AG10803 (cell line): ENCODE measurements around the gene IFT25.
"Not testable (repeated sequence)": the region's sequence is repeated elsewhere in the genome, so short reads cannot be mapped to it uniquely, and the experiment has no call there.

Source experiments
- DNase-seq: peaks from one replicate; pipeline ENCODE4 v3.0.0; 2010; ENCODE audit warnings: low read depth
- H3K4me3 ChIP-seq: 2 replicates; pipeline ENCODE4 v1.5.1; 2011; ENCODE audit warnings: mild to moderate bottlenecking, low read length, control low read depth
- TF ChIP-seq, protein P1 (sequence below): conservative IDR thresholded peaks from 2 replicates; pipeline ENCODE4 v1.5.1; 2011; ENCODE audit warnings: mild to moderate bottlenecking, low read length, control low read depth, inconsistent platforms

IFT25 gene

GRCh38 chr1:53888681-53889080 lies 56.8 kb downstream of the IFT25 start:
- peak overlapping the region; percentile 96 for H3K4me3 ChIP-seq
- no peak for DNase-seq
- TF ChIP-seq, protein P1, sequence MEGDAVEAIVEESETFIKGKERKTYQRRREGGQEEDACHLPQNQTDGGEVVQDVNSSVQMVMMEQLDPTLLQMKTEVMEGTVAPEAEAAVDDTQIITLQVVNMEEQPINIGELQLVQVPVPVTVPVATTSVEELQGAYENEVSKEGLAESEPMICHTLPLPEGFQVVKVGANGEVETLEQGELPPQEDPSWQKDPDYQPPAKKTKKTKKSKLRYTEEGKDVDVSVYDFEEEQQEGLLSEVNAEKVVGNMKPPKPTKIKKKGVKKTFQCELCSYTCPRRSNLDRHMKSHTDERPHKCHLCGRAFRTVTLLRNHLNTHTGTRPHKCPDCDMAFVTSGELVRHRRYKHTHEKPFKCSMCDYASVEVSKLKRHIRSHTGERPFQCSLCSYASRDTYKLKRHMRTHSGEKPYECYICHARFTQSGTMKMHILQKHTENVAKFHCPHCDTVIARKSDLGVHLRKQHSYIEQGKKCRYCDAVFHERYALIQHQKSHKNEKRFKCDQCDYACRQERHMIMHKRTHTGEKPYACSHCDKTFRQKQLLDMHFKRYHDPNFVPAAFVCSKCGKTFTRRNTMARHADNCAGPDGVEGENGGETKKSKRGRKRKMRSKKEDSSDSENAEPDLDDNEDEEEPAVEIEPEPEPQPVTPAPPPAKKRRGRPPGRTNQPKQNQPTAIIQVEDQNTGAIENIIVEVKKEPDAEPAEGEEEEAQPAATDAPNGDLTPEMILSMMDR = no peak

DNA sequence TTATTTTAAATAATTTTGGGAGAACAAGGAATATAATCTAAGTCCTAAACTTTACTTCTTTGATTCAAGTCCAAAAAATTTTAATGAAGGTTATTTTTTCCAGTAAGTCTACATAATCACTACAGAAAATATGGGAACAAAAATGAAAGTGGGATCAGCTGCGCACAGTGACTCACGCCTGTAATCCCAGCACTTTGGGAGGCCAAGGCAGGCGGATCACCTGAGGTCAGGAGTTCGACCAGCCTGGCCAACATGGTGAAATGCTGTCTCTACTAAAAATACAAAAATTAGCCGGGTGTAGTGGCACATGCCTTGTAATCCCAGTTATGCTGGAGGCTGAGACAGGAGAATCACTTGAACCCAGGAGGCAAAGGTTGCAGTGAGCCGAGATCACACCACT lies 61.9 kb downstream of the IFT25 start:
- not testable (repeated sequence) for H3K4me3 ChIP-seq, DNase-seq

DNA sequence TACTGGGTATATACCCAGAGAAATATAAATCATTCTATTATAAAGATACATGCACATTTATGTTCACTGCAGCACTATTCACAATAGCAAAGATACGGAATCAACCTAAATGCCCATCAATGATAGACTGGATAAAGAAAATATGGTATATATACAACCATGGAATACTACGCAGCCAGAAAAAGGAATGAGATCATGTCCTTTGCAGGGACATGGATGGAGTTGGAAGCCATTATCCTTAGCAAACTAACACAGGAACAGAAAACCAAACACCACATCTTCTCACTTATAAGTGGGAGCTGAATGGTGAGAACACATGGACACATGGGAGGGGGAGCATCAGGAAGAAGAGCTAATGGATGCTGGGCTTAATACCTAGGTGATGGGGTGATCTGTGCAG lies 63.6 kb downstream of the IFT25 start:
- H3K4me3 ChIP-seq, DNase-seq: not testable (repeated sequence)

DNA sequence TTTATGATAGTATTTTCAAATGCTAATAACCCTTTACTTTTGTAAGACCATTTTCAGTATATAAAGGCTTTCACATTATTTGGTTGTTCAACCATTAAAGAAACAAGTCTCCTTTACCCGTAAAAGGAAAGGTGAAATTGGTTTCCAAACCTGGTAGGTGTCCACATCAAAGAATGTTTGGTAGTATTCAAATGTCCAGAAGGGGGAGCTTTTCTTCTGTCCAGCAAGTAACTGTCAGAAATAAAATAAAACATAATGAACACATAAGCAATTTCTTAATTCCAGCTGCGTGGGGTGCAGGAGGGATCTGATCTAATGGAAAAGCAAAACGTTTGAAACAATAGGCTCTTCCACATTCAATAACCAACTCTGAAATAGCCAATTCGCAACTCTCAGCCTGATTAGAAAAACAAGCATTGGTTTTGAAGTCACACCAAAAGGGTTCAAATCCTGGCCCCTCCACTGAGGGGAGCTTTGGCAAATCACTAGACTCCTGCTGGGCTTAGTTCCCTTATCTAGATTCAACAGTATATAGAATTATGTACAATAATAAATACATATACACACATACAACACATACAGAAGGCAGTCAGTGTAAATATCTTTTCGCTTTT lies 66.9 kb downstream of the IFT25 start:
- TF ChIP-seq, protein P1 = peak; percentile 78
- H3K4me3 ChIP-seq = no peak overlapping the region
- peak; percentile 70 for DNase-seq

- H3K4me3 ChIP-seq, DNase-seq: not testable (repeated sequence)
Observed at GRCh38 chr1:53875150-53875549, 70.3 kb downstream of the IFT25 start.

DNA sequence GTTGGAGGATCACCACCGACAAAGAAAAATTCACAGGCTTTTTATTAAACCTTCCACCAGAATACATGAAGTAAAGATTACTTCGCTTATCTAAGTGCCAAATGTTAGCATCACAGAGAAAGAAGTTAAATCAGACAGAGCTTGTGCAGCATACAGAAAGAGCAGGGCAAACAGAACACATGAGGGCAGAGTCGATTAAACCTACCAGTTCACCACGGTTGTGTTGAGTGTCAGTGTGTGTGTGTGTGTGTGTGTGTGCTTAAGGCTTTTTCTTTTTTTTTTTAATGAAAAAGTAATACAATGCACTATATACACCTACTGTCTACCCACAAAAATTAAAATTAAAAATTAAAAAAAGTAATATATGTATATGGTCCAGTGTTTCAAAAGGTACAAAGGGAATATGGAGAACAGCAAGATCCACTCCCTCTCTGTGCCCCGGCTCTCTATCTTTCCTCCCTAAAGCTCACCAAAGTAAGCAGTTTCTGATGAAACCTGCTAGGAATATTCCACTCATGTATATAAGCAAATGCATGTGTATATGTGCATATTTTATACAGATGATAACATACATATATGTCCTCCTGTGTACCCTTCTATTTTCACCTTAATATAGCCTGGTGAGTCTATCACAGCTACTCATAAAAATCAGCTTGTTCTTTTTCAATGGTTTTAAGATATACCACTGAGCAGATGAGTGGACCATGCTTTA lies 73.6 kb downstream of the IFT25 start:
- H3K4me3 ChIP-seq = no peak overlapping the region
- TF ChIP-seq, protein P1 = no peak
- no peak for DNase-seq
